SK-MEL-5 (cell line): ENCODE results near the gene ARHGEF28. TPM values are rescaled to one million over a fixed set of nuclear protein-coding genes. Genes with fewer than 3 reads are reported as not detected.

Source experiments
- DNase-seq: peaks from one replicate; pipeline ENCODE4 v3.0.0-alpha.2; 2016; ENCODE audit warnings: low read depth, low spot score
- in situ Hi-C: cut with HindIII; loops from 2 replicates; pipeline ENCODE4 v1.10.0; 2016; ENCODE audit warnings: low sequenced_read_pairs, high pct_unique_total_duplicates, low pct_unique_long_range_greater_than_20kb
- total RNA-seq: library from RNA; depleted of rRNA; stranded (reverse); fragments of >200 nt; shearing (Covaris generic); gene quantifications from 2 replicates; pipeline ENCODE4 v1.2.3, GENCODE V29; 2014

ARHGEF28 gene
- total RNA-seq, 1 experiment from 2014 or later: 0.63 TPM

- in situ Hi-C loops: no loop called here
Measured at GRCh38 chr5:73777192-73777591, 151.2 kb downstream of the ARHGEF28 start.

DNA sequence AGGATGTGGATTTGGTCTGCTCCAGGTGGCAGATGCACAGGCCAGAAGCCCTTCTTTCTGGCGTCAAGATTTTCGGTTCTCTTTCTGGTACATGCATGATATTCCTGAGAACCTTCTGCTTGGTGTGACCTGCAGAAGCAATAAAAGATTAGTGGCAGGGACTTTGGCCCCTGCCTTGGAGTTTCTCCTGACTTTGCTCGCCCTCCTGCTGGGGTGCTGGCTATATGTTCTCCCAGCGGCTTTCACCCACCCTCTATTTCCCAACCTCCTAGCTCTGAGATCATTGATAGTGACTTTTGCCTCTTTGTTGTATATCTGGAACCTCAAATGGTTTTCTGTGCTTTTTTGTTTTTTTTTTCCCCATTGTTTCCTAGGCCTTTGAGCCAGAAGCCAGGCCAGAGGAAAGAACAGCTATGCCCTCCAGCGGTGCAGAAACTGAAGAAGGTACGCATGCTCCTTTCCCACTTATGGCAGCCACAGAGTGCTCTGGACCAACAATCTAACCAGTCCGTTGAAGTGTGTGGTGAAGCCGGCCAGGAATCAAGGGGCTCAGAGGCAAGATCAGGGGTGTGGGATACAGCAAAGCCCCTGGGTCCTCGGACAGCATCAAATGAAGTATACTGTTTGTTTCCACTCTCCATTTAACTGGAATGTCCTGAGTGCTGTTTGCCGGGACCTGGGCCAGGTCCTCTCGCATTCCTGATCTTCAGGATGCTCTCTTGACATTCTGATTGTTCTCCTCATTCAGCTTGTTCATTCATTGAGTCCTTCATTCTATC, 154.5 kb downstream of the ARHGEF28 start:
- in situ Hi-C loops: no loop called here
- DNase-seq: no peak

More at GRCh38 chr5:73777192-73777591, 151.2 kb downstream of the ARHGEF28 start:
- DNase-seq: no peak

GRCh38 chr5:73781107-73781768, 155.2 kb downstream of the ARHGEF28 start:
- in situ Hi-C loops: no loop called here
- DNase-seq: no peak

- in situ Hi-C loops: no loop called here
- peak; percentile 76 for DNase-seq
Measured at GRCh38 chr5:73783828-73784227, 157.8 kb downstream of the ARHGEF28 start.

GRCh38 chr5:73786043-73786831, 160.2 kb downstream of the ARHGEF28 start:
- DNase-seq: no peak
- in situ Hi-C loops: no loop called here

DNA sequence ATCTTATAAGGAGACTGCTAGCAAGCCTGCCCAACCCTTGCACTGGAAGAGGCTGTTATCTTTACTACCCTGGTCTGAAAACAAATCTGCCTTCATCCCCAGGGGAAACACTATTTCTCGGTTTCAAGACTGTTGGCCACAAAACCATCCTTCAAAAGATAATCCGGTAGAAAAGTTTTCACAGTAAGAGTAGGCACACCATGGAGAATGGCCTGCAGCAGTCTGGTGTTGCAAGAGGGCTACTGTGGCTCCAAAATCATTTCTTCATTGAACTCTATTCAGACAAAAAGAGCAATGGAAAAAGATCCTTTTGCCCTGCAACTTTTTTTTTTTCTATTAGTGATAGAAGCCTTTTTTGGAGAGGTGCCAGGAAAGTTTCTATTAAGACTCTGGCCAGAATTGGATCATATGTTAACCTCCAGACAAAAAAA, 163.9 kb downstream of the ARHGEF28 start:
- DNase-seq: peak; percentile 82
- in situ Hi-C loops: no loop called here

- in situ Hi-C loops: no loop called here
- DNase-seq: no peak
Measured at GRCh38 chr5:73791389-73791788, 165.4 kb downstream of the ARHGEF28 start.

GRCh38 chr5:73792687-73793320, 166.8 kb downstream of the ARHGEF28 start:
- in situ Hi-C loops: no loop called here
- peak; percentile 80 for DNase-seq

GRCh38 chr5:73793911-73794310, 167.9 kb downstream of the ARHGEF28 start:
- DNase-seq: peak; percentile 23
- in situ Hi-C loops: no loop called here

DNA sequence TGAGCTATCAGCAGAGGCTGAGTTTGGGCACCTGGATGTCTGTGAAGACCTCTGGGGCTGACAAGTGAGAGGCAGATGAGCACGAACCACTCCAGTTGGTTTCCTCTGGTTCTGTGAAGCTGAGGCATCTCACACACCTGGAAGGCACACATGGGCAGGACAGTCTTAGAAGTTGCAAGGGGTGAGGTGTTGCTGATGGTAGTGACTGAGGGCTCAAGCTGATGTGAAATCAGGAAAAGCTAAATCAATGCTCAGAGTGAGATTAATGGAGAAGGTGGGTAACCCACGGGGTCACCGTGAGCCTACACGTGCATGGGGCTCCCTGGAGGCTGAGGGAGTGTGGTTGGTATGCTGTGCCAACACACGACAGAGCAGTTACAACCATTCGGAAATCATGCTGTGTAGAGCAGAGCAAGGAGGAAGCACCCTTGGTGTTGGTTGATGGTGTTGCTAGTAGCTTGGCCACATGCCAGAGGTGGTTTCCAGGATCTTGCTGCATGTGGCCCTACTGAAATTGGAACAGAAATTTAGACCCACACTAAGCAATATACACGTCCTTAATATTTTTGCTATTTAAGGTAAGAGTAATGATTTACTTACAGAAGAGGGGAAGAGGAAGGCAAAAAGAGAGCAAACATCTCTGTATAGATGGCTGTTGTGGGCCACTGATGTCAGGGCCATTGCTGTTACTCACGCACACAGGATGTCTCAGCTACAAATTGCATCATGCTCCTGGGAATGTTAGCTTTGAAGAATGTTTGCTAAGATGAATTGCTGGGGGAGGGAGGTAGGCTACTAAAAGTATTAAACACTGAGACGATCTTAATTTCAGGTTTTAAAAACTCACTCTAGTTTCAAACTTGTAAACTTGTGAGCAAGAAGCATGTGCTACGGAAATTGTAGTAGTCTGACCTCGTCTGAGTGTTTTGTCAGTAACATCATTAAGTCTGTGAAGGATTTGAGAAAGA, 170.5 kb downstream of the ARHGEF28 start:
- in situ Hi-C loops: no loop called here
- peak; percentile 41 for DNase-seq

DNA sequence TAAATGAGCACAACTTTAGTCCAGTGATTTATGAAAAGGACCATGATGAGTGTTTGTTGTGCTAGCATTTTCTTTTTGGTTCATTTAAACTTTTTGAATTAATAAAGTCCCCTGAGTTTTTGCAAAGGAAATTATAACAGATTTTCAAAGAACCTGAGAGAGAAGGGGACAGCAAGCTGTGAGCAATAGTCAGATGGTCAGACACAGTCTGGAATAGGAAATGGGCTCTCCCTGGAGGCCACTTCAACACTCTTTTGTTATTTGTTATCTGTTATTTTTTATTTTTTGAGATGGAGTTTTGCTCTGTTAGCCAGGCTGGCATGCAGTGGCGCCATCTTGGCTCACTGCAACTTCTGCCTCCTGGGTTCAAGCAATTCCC, 171.1 kb downstream of the ARHGEF28 start:
- peak; percentile 57 for DNase-seq
- in situ Hi-C loops: no loop called here

- in situ Hi-C loops: no loop called here
- DNase-seq: no peak
Measured at GRCh38 chr5:73799401-73799972, 173.5 kb downstream of the ARHGEF28 start.

DNA sequence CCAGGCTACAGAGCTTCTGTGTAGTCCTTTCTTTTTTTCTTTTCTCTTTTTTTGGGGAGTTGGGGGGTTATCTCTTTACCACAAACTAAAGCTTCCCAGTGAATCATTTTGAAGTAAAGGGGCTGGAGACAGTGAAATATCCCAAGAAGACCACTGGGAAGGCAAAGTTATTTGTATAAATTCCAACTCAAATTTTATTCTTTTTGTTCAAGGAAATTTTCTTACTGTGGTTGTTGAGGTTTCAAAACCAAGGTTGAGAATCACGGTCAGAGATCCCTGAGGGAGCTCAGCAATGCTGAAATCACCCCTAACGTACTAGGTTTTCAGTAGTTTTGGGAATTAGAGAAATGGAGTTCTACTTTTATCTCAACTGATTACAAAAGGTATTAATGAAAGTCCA, 175.7 kb downstream of the ARHGEF28 start:
- DNase-seq: no peak
- in situ Hi-C loops: no loop called here

- no peak for DNase-seq
- in situ Hi-C loops: no loop called here
Measured at GRCh38 chr5:73805449-73805848, 179.5 kb downstream of the ARHGEF28 start.

DNA sequence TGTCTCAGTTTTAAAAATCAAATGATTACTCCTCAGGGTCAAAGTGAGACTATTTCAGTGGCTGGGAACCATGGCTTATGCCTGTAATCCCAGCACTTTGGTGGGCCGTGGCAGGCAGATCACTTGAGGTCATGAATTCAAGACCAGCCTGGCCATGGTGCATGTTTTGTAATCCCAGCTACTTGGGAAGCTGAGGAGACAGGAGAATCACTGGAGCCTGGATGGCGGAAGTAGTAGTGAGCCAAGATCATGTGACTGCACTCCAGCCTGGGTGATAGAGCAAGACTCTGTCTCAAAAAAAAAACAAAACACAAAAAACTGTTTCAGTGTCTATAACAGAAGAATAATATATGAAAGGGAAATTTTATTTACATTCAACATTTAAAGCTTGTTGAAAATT, 182.9 kb downstream of the ARHGEF28 start:
- in situ Hi-C loops: no loop called here
- DNase-seq: no peak

GRCh38 chr5:73810429-73810828, 184.4 kb downstream of the ARHGEF28 start:
- DNase-seq: no peak
- in situ Hi-C loops: no loop called here

DNA sequence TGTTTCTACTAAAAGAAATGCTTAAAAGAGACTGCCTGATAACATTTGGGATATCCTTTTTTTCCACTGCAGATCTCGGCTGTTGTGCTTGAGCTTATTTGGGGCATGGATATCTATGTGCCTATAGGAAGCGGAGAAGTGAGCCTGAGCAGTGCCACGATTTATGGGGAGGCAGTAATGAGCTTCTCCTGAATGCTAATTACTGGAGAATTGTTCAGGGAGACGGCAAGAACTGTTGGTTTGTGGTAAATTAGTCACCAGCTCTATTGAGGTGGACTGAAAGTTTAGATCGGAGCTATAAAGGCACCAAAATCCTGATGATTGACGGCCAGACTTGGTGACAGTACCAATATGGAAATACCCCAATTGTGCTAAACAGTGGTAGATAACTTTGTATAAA, 186.5 kb downstream of the ARHGEF28 start:
- in situ Hi-C loops: no loop called here
- no peak for DNase-seq
